ENCODE data around the gene RNU5D-1. TPM values are rescaled to one million over a fixed set of nuclear protein-coding genes. Genes with fewer than 3 reads are reported as not detected.
"Not testable (repeated sequence)": the region's sequence is repeated elsewhere in the genome, so short reads cannot be mapped to it uniquely, and the experiment has no call there.

The RNU5D-1 gene
- total RNA-seq, 1 donor from 2014 or later = not detected

DNA sequence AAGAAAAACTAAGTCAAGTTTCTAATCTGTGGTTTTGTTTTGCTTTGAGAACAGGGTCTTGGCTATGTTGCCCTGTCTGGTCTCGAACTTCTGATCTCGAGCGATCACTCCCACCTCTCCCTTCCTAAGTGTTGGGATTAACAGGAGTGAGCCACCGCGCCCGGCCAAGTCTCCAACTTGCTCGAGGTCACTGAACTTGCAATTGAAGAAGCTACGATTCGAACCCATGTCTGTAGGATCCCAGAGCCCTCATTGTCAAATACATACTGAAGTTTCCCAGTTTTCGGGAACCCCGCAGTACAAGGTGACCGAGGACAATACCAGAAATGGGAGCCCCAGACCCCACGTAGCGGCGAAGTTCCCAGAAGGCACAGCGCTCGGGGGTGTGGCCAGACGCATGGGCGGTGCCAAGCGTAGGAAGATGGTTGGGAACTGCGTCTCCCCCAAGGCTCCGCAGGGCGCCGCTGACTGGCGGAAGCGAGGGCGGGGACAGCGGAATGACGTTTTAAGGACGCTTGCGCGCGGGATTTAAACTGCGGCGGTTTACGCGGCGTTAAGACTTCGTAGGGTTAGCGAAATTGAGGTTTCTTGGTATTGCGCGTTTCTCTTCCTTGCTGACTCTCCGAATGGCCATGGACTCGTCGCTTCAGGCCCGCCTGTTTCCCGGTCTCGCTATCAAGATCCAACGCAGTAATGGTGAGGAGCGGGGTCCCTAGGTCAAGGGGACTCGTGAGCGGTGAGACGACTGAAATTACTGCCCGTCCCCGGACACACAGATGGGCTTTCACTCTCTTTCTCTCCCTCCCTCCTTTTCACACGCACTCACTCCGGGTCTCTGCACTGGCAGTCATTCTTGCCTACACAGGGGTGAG lies 8.6 kb upstream of the RNU5D-1 start, which contains the start of gene KIF2C:
Gene KIF2C, plus strand, starts transcription at position 531 of the 872 bp plus-strand sequence. Its CDS starts 96 bp downstream, at position 627.
- peak; percentile 31 for TF ChIP-seq CTCF (IDR thresholded peaks at IDR 0.05; ENCODE audit: borderline replicate concordance)
- peaks cover 14% of the 10 kb centered on the region for H3K4me1 ChIP-seq
- intact Hi-C loops (cut with micrococcal nuclease) = no loop called here
- no peaks in the 10 kb centered on the region for H3K36me3 ChIP-seq
- no peaks in the 10 kb centered on the region for H3K27me3 ChIP-seq (ENCODE audit: low read depth)
- no peaks in the 10 kb centered on the region for H3K9me3 ChIP-seq (replicated peaks)
- peak; percentile 97 for DNase-seq
- H3K4me3 ChIP-seq = peak within 1 kb of the TSS; percentile 74
- peak within 1 kb of the TSS; percentile 93 for H3K27ac ChIP-seq (replicated peaks)

GRCh38 chr1:44738953-44739306 lies 8.0 kb upstream of the RNU5D-1 start:
- intact Hi-C loops (cut with micrococcal nuclease); H3K9me3 ChIP-seq (replicated peaks); H3K27me3 ChIP-seq (ENCODE audit: low read depth); DNase-seq; H3K36me3 ChIP-seq: not testable (repeated sequence)
- Histone ChIP-seq H3K27ac (replicated peaks) (peak overlapping the region; percentile 93), H3K4me3 (peak overlapping the region; percentile 74), H3K4me1 (peaks cover 14% of the 10 kb centered on the region)

GRCh38 chr1:44735992-44736391 lies 5.0 kb upstream of the RNU5D-1 start:
- Histone ChIP-seq H3K4me3 (no peak overlapping the region), H3K36me3 (no peaks in the 10 kb centered on the region), H3K4me1 (peaks cover 19% of the 10 kb centered on the region), H3K9me3 (replicated peaks) (no peaks in the 10 kb centered on the region), H3K27me3 (ENCODE audit: low read depth) (no peaks in the 10 kb centered on the region), H3K27ac (replicated peaks) (no peak overlapping the region)
- TF ChIP-seq CTCF (IDR thresholded peaks at IDR 0.05; ENCODE audit: borderline replicate concordance) = no peak
- no peak for DNase-seq
- intact Hi-C loops (cut with micrococcal nuclease) = no loop called here

- intact Hi-C loops (cut with micrococcal nuclease) = no loop called here
- no peaks in the 10 kb centered on the region for H3K9me3 ChIP-seq (replicated peaks)
- DNase-seq = no peak
- no peak overlapping the region for H3K4me3 ChIP-seq
- TF ChIP-seq CTCF (IDR thresholded peaks at IDR 0.05; ENCODE audit: borderline replicate concordance) = no peak
- peaks cover 21% of the 10 kb centered on the region for H3K4me1 ChIP-seq
- peak overlapping the region; percentile 40 for H3K27ac ChIP-seq (replicated peaks)
- no peaks in the 10 kb centered on the region for H3K36me3 ChIP-seq
- H3K27me3 ChIP-seq (ENCODE audit: low read depth) = no peaks in the 10 kb centered on the region
Measured at GRCh38 chr1:44733784-44734183, 2.8 kb upstream of the RNU5D-1 start.

DNA sequence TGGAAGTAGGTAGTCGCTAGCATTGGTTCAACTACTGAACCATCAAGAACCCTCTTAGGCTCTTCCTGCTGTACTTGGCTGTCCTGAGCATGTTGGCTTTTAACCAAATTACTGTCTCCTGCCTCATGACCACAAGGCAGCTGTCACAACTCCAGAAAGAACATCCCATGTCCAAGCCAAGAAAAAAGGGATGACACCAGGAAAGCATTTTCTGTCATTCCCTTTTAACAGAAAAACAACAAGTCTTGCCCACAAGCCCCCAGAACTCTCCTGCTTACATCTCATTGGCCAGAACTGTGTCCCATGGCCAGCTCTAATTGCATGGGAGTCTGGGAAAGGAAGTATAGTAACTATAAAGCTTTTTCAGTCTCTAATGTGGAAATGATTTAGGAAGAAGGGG lies 2.4 kb upstream of the RNU5D-1 start:
- H3K36me3 ChIP-seq = no peaks in the 10 kb centered on the region
- TF ChIP-seq CTCF (IDR thresholded peaks at IDR 0.05; ENCODE audit: borderline replicate concordance) = no peak
- H3K4me1 ChIP-seq = peaks cover 21% of the 10 kb centered on the region
- intact Hi-C loops (cut with micrococcal nuclease) = no loop called here
- H3K27me3 ChIP-seq (ENCODE audit: low read depth) = no peaks in the 10 kb centered on the region
- H3K9me3 ChIP-seq (replicated peaks) = no peaks in the 10 kb centered on the region
- DNase-seq = no peak
- H3K27ac ChIP-seq (replicated peaks) = peak overlapping the region; percentile 40
- no peak overlapping the region for H3K4me3 ChIP-seq
